Umbilical cord (tissue), 2 donors: ENCODE measurements around the gene PLA2G3. TPM values are rescaled to one million over a fixed set of nuclear protein-coding genes. Genes with fewer than 3 reads are reported as not detected.
A peak's percentile ranks its signal among the peaks of the same experiment; 100 is the strongest.
"Not testable (repeated sequence)": the region's sequence is repeated elsewhere in the genome, so short reads cannot be mapped to it uniquely, and the experiment has no call there.

Experiments
- DNase-seq: peaks from one replicate; pipeline ENCODE4 v3.0.0-alpha.2; 2015; ENCODE audit warnings: low spot score
- total RNA-seq: library from RNA; depleted of rRNA; stranded (reverse); fragments of >200 nt; gene quantifications from one replicate; pipeline ENCODE4 v1.2.3, GENCODE V29; 2014; ENCODE audit warnings: low replicate concordance; ENCODE audit not compliant: insufficient read depth

PLA2G3 gene
- total RNA-seq = 0.24 TPM

GRCh38 chr22:31139866-31140716, at the start of gene PLA2G3:
TSS of gene PLA2G3 (minus strand) at chr22:31140508. CDS start at chr22:31140354, 154 bp downstream.
- DNase-seq = peak; percentile 31

GRCh38 chr22:31187627-31188026, 47.3 kb upstream of the PLA2G3 start:
- DNase-seq = no peak

- DNase-seq = no peak
These were observed 44.7 kb upstream of the PLA2G3 start for GRCh38 chr22:31185056-31185455.

GRCh38 chr22:31184015-31184414, 43.7 kb upstream of the PLA2G3 start:
- DNase-seq = no peak

GRCh38 chr22:31179345-31179744, 39.0 kb upstream of the PLA2G3 start:
- no peak for DNase-seq

- no peak for DNase-seq
These were observed 38.6 kb upstream of the PLA2G3 start for GRCh38 chr22:31178859-31179258.

- DNase-seq = peak; percentile 81
These were observed 37.3 kb upstream of the PLA2G3 start for GRCh38 chr22:31177420-31178162.

- no peak for DNase-seq
These were observed 36.6 kb upstream of the PLA2G3 start for GRCh38 chr22:31176923-31177322.

- peak; percentile 48 for DNase-seq
These were observed 33.3 kb upstream of the PLA2G3 start for GRCh38 chr22:31173386-31174145.

- not testable (repeated sequence) for DNase-seq
These were observed 31.4 kb upstream of the PLA2G3 start for GRCh38 chr22:31171734-31172133.

- DNase-seq = no peak
These were observed 30.7 kb upstream of the PLA2G3 start for GRCh38 chr22:31170971-31171370.

GRCh38 chr22:31162015-31162765, 21.9 kb upstream of the PLA2G3 start:
- no peak for DNase-seq

- DNase-seq = no peak
These were observed 21.1 kb upstream of the PLA2G3 start for GRCh38 chr22:31161386-31161785.

GRCh38 chr22:31160328-31160978, 20.1 kb upstream of the PLA2G3 start:
- DNase-seq = no peak

- peak; percentile 58 for DNase-seq
These were observed 15.1 kb upstream of the PLA2G3 start for GRCh38 chr22:31155422-31155821.

- DNase-seq = no peak
These were observed 14.7 kb upstream of the PLA2G3 start for GRCh38 chr22:31154975-31155374.

GRCh38 chr22:31153357-31153756, 13.0 kb upstream of the PLA2G3 start:
- DNase-seq = no peak

GRCh38 chr22:31151872-31152271, 11.6 kb upstream of the PLA2G3 start:
- DNase-seq = no peak

- DNase-seq = no peak
These were observed 10.3 kb upstream of the PLA2G3 start for GRCh38 chr22:31150615-31151014.

GRCh38 chr22:31148953-31149627, 8.8 kb upstream of the PLA2G3 start:
- DNase-seq = peak; percentile 85
